Fibroblast of villous mesenchyme (primary cell): ENCODE data around the gene NEK9. TPM values are rescaled to one million over a fixed set of nuclear protein-coding genes. Genes with fewer than 3 reads are reported as not detected.

Experiments used
- DNase-seq: peaks from one replicate; pipeline ENCODE4 v3.0.0-alpha.2; 2010; ENCODE audit warnings: low read depth
- H3K4me3 ChIP-seq: 2 replicates; pipeline ENCODE4 v1.5.1; 2011; ENCODE audit warnings: low read depth, mild to moderate bottlenecking, low read length
- small RNA-seq: library from RNA; depleted of rRNA; stranded (forward); fragments of <200 nt; gene quantifications from one replicate; pipeline ENCODE3, GENCODE V24; 2012
- total RNA-seq: library from RNA; depleted of rRNA; stranded (reverse); fragments of >200 nt; gene quantifications from 2 replicates; pipeline ENCODE4 v1.2.3, GENCODE V29; 2012
- TF ChIP-seq, protein P1 (sequence below): IDR thresholded peaks from 2 replicates; pipeline ENCODE4 v1.5.1; 2012; ENCODE audit warnings: low read depth, mild to moderate bottlenecking, low read length; ENCODE audit not compliant: insufficient read depth

Gene NEK9
- total RNA-seq, 1 donor = 32.0 TPM

DNA sequence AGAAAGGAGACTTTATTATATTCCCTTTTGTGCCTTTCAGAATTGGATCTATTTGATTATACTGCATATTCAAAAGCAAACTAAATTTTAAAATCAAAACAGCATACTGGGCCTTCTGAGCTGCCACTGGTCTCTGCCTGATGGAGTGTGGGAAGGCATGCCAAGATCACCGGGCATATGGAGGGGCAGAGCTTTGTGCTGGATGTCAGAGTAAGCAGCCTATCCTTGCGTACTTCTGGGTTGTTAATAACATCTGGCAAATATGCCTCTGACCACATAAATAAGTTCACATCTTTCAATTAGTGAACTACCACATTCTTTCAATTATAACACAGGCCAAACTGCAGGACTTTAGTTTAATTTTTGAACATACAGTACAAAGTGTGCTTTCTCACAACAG lies 93.9 kb downstream of the NEK9 start:
- no peak for DNase-seq
- TF ChIP-seq, protein P1, sequence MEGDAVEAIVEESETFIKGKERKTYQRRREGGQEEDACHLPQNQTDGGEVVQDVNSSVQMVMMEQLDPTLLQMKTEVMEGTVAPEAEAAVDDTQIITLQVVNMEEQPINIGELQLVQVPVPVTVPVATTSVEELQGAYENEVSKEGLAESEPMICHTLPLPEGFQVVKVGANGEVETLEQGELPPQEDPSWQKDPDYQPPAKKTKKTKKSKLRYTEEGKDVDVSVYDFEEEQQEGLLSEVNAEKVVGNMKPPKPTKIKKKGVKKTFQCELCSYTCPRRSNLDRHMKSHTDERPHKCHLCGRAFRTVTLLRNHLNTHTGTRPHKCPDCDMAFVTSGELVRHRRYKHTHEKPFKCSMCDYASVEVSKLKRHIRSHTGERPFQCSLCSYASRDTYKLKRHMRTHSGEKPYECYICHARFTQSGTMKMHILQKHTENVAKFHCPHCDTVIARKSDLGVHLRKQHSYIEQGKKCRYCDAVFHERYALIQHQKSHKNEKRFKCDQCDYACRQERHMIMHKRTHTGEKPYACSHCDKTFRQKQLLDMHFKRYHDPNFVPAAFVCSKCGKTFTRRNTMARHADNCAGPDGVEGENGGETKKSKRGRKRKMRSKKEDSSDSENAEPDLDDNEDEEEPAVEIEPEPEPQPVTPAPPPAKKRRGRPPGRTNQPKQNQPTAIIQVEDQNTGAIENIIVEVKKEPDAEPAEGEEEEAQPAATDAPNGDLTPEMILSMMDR = no peak

DNA sequence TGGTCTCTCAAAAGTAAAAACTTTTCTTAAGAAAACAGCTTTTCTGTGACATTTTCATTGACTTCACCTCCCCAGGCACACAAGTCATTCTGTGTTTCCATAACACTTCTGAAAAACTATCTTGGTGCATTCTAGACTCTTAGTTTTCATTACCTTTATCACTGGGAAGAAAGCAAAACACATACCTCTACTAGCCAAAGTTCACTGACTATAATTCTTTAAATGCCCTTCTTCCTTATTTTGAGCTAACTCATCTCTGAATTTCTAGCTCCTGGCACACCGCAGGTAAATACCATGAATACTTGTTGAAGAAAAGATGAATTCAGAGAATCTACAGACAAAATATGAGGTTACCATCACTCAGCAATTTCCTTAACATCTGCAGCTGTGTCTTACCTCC lies 96.7 kb downstream of the NEK9 start:
- no peak for DNase-seq
- TF ChIP-seq, protein P1 = no peak

More for the DNA sequence above, 93.9 kb downstream of the NEK9 start:
- no peak overlapping the region for H3K4me3 ChIP-seq

More for the DNA sequence above, 96.7 kb downstream of the NEK9 start:
- no peak overlapping the region for H3K4me3 ChIP-seq

Small RNA genes lying within 50 kb of the gene (small RNA-seq; reads per million reads assigned to genes)
- gene HIF1AP1 = not detected

Other genes starting within 250 kb of the NEK9 start
- 61.5 and 62.6 TPM in 2 replicates for gene DLST, start 245.1 kb downstream of the NEK9 start, total RNA-seq
- 1.6 and 2.2 TPM in 2 replicates for gene RPS6KL1, start 203.8 kb downstream of the NEK9 start, total RNA-seq
- gene PGF, start 171.5 kb downstream of the NEK9 start, total RNA-seq = 0.64 and 0.86 TPM in 2 replicates
- 46.6 and 49.6 TPM in 2 replicates for gene EIF2B2, start 124.1 kb downstream of the NEK9 start, total RNA-seq
- gene MLH3, start 75.6 kb downstream of the NEK9 start, total RNA-seq = 21.6 and 25.9 TPM in 2 replicates
- gene ACYP1, start 63.0 kb downstream of the NEK9 start, total RNA-seq = 2.9 and 11.2 TPM in 2 replicates
- 0.64 and 2.2 TPM in 2 replicates for gene ZC2HC1C, start 57.4 kb downstream of the NEK9 start, total RNA-seq
- 215 and 279 TPM in 2 replicates for gene TMED10, start 49.6 kb upstream of the NEK9 start, total RNA-seq
- gene FOS, start 151.8 kb upstream of the NEK9 start, total RNA-seq = 108 and 122 TPM in 2 replicates